HL-60 (cell line): ENCODE measurements around the gene SCLY.
"Not testable (repeated sequence)": the region's sequence is repeated elsewhere in the genome, so short reads cannot be mapped to it uniquely, and the experiment has no call there.

Source experiments
- DNase-seq, 2 experiments: peaks; one replicate each; pipeline ENCODE4 v3.0.0-alpha.2; 2010 to 2020; ENCODE audit warnings: low read depth in 1 of 2, low spot score in 1 of 2
- H3K27ac ChIP-seq: fragments of 250-450 bp; sonication (Bioruptor Pico); replicated peaks from 2 replicates; pipeline ENCODE4 v1.5.1; 2020; ENCODE audit warnings: mild to moderate bottlenecking, moderate library complexity
- H3K27me3 ChIP-seq: fragments of 250-450 bp; sonication (Bioruptor Pico); 2 replicates; pipeline ENCODE4 v1.5.1; 2021; ENCODE audit warnings: mild to moderate bottlenecking, moderate library complexity; ENCODE audit not compliant: insufficient read depth, poor library complexity, severe bottlenecking
- H3K4me3 ChIP-seq: replicated peaks from 2 replicates; pipeline ENCODE4 v1.5.1; 2011; ENCODE audit warnings: mild to moderate bottlenecking, control low read depth, low read length; ENCODE audit not compliant: insufficient read depth
- CTCF ChIP-seq: IDR thresholded peaks from one replicate; pipeline ENCODE4 v1.5.1; 2011; ENCODE audit warnings: low read length, control low read depth, inconsistent platforms; ENCODE audit not compliant: insufficient read depth
- GABPA ChIP-seq: IDR thresholded peaks from 2 replicates; pipeline ENCODE4 v1.6.1; 2012; ENCODE audit warnings: low read depth
- POLR2AphosphoS5 ChIP-seq: IDR thresholded peaks from 2 replicates; pipeline ENCODE4 v1.6.1; 2012; ENCODE audit warnings: low read depth
- REST ChIP-seq: IDR thresholded peaks from 2 replicates; pipeline ENCODE4 v1.6.1; 2012; ENCODE audit warnings: low read depth; ENCODE audit not compliant: insufficient replicate concordance
- SPI1 ChIP-seq: IDR thresholded peaks from 2 replicates; pipeline ENCODE4 v1.6.1; 2012; ENCODE audit warnings: low read depth, mild to moderate bottlenecking, borderline replicate concordance

SCLY gene

GRCh38 chr2:238113611-238114010 is 52.8 kb downstream of the SCLY start:
- no peak overlapping the region for H3K27ac ChIP-seq

GRCh38 chr2:238114331-238114841 is 53.6 kb downstream of the SCLY start:
- TF ChIP-seq SPI1 (no peak), CTCF (no peak), POLR2AphosphoS5 (no peak), REST (no peak), GABPA (no peak)
- no peak for DNase-seq
- Histone ChIP-seq H3K4me3 (no peak overlapping the region), H3K27ac (no peak overlapping the region), H3K27me3 (no peaks in the 10 kb centered on the region)

More at GRCh38 chr2:238113611-238114010, 52.8 kb downstream of the SCLY start:
- Histone ChIP-seq H3K27me3 (no peaks in the 10 kb centered on the region), H3K4me3 (no peak overlapping the region)
- TF ChIP-seq POLR2AphosphoS5 (no peak), GABPA (no peak), CTCF (no peak), SPI1 (no peak), REST (no peak)
- DNase-seq, result no peak

- H3K27ac ChIP-seq, result no peak overlapping the region
- no peak for DNase-seq
- no peaks in the 10 kb centered on the region for H3K27me3 ChIP-seq
- no peak for TF ChIP-seq SPI1
- no peak overlapping the region for H3K4me3 ChIP-seq
Observed at GRCh38 chr2:238114851-238115660, 54.3 kb downstream of the SCLY start.

- not testable (repeated sequence) for H3K4me3 ChIP-seq, H3K27me3 ChIP-seq, DNase-seq
Observed at GRCh38 chr2:238115709-238116108, 54.9 kb downstream of the SCLY start.

More at GRCh38 chr2:238115709-238116108, 54.9 kb downstream of the SCLY start:
- H3K27ac ChIP-seq, result not testable (repeated sequence)
